GM10248 (cell line): ENCODE results near the gene ZFP57.

Experiments
- CTCF ChIA-PET: fragments of 300-600 bp; sonication (Branson Sonifier 250); formaldehyde crosslinking; extraction: SDS; loops from one replicate; lab custom pipeline; 2021; ENCODE audit warnings: antibody characterized with exemption; lab: Yijun Ruan, JAX
- POLR2A ChIA-PET: fragments of 350-650 bp; sonication (Branson Sonifier 250); formaldehyde crosslinking; extraction: SDS; loops from one replicate; lab custom pipeline; 2020; ENCODE audit warnings: antibody characterized with exemption; lab: Yijun Ruan, JAX
- DNase-seq: peaks from one replicate; pipeline ENCODE4 v3.0.0; 2012; ENCODE audit errors: extremely low spot score
- CTCF ChIP-seq: IDR thresholded peaks from 2 replicates; pipeline ENCODE4 v1.5.1; 2012; ENCODE audit warnings: mild to moderate bottlenecking, low read depth; ENCODE audit errors: extremely low read depth, missing control alignments, control extremely low read depth

ZFP57 gene

DNA sequence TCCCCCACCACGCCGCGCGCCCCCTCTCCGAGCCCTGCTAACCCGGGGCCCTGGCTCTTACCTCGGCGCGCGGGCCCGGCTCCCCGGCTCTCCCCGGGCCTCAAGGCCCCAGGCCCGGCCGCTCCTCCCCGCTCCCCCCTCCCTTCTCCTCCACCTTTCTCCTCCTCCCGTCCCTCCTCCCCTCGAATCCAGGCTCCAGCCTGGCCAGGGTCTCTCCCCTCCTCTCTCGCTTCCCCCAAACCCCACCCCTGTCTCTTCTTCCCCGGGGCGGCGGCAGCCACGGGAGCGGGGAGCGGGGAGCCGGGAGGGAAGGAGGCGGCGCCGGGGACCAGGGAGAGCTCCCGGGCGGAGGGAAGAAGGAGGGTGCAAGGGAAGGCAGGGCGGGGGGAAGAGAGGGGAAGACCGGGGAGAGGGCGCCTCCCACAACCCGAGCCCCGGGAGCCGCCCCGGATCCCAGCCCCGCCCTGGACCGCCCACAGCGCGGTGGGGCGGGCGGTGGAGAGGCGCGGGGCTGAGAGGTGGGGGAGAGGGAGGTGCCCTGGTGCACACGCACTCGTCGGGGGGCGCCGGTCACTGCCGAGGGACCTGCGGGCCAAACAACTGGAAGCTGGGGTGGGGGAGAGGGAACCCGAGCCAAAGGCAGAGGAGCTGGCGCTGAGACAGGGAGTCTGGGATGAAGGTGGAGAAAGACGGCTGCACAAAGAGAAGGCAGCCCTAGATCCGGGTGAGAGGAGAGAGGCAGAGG lies 48.0 kb downstream of the ZFP57 start, which contains the start of gene GABBR1:
TSS of gene GABBR1 (minus strand) at position 395 of the 745 bp plus-strand sequence. CDS start 798 bp downstream, outside the sequence.
- ChIA-PET CTCF (interaction anchor here (1.0 to 2.6 kb wide), 4 partner anchors 11 to 21 kb away, joined by 3 to 17 read pairs (median 9); no protein-coding TSS in a partner anchor), POLR2A (interaction anchor here (0.6 kb wide), 1 partner anchor 116 kb away, joined by 6 read pairs; no protein-coding TSS in a partner anchor)
- DNase-seq = peak; percentile 93
- no peak for TF ChIP-seq CTCF

GRCh38 chr6:29631860-29632731 lies 48.9 kb downstream of the ZFP57 start:
- ChIA-PET CTCF (interaction anchor here (0.9 to 2.6 kb wide), 4 partner anchors 15 to 22 kb away, joined by 3 to 17 read pairs (median 9); no protein-coding TSS in a partner anchor), POLR2A (interaction anchor here (0.6 kb wide), 1 partner anchor 117 kb away, joined by 6 read pairs; no protein-coding TSS in a partner anchor)
- DNase-seq = peak; percentile 67
- no peak for TF ChIP-seq CTCF

- no peak for DNase-seq
- TF ChIP-seq CTCF = no peak
- POLR2A ChIA-PET = no interaction called here
- CTCF ChIA-PET = interaction anchor here (0.9 to 1.8 kb wide), 2 partner anchors 16 to 22 kb away, joined by 3 to 8 read pairs; no protein-coding TSS in a partner anchor
These were observed 49.6 kb downstream of the ZFP57 start for GRCh38 chr6:29631209-29631810.

DNA sequence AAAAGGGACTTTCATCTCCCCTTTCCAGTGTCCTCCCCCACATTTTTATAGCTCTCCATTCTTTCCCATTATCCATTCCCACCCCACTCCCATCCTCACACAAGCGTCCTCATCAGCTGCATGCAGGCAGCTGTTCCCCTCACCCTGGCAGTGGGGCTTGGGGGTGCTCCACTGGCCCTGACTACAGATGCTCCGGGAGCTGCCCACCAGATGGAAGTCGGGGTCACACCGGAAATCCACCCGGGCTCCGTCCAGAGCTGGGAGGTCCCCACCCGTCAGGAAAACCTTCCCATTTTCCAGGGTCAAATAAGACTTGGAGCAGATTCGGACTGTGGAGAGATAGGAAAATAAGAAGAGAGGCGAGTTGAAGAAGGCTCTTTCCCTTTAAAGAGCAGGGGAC lies 50.6 kb downstream of the ZFP57 start:
- no peak for DNase-seq
- ChIA-PET CTCF (interaction anchor here (1.8 to 2.2 kb wide), 2 partner anchors 20 to 23 kb away, joined by 8 to 11 read pairs; no protein-coding TSS in a partner anchor), POLR2A (no interaction called here)
- no peak for TF ChIP-seq CTCF

GRCh38 chr6:29629571-29629970 lies 51.4 kb downstream of the ZFP57 start:
- no peak for DNase-seq
- no peak for TF ChIP-seq CTCF
- ChIA-PET POLR2A (no interaction called here), CTCF (interaction anchor here (1.1 to 6.6 kb wide), 4 partner anchors 12 to 24 kb away, joined by 3 to 35 read pairs (median 8); no protein-coding TSS in a partner anchor)
